ENCODE results near the gene SIRT2. TPM values are rescaled to one million over a fixed set of nuclear protein-coding genes. Genes with fewer than 3 reads are reported as not detected.

SIRT2 gene
- polyA plus RNA-seq, 1 donor (not counting 4 experiments of a cell fraction or from before 2014, with no cell fraction given) = 46.6 TPM

DNA sequence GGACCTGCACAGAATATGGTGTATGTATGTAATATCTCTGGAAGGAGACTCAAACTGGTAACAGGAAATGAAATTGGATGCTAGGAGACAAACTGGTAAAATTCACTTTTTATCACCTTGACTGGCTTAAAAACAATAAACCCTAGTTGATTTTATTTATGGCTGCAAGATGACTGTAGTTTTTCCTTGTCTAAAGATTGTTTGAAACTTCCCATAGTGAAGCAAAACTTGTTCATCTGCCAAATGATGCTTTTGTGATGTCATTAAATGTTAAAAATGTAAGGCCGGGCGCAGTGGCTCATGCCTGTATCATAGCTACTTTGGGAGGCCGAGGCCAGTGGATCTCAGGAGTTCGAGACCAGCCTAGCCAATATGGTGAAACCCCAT lies 65.3 kb downstream of the SIRT2 start:
- no peak for DNase-seq (ENCODE audit: low read depth, low spot score)
- H3K27me3 ChIP-seq (ENCODE audit: control insufficient read depth, extremely low read depth, insufficient read depth, low read length) = no peaks in the 10 kb centered on the region
- H4K20me1 ChIP-seq (ENCODE audit: control insufficient read depth, extremely low read depth, insufficient read depth, low read length) = peaks cover 6% of the 10 kb centered on the region
- H3K4me3 ChIP-seq (ENCODE audit: control insufficient read depth in 2 of 3, extremely low read depth in 1 of 3, insufficient read depth in 2 of 3, low read depth in 1 of 3, low read length in 3 of 3) = no peak overlapping the region
- no peak overlapping the region for H2AFZ ChIP-seq (ENCODE audit: control insufficient read depth, low read length)
- H3K4me2 ChIP-seq (ENCODE audit: control insufficient read depth, extremely low read depth, insufficient read depth, low read depth, low read length) = no peak overlapping the region
- no peak for FAIRE-seq
- H3K36me3 ChIP-seq (ENCODE audit: control insufficient read depth in 2 of 2, extremely low read depth in 1 of 2, insufficient read depth in 2 of 2, low read length in 2 of 2) = peaks cover 16 to 18% of the 10 kb centered on the region in 2 experiments
- H3K27ac ChIP-seq (ENCODE audit: control insufficient read depth, insufficient read depth, low read length) = no peak overlapping the region
- H3K9ac ChIP-seq (ENCODE audit: control insufficient read depth, extremely low read depth, insufficient read depth, low read length) = no peak overlapping the region
- no peaks in the 10 kb centered on the region for H3K9me3 ChIP-seq (ENCODE audit: control insufficient read depth, low read depth, low read length)
- peaks cover 50% of the 10 kb centered on the region for H3K4me1 ChIP-seq (ENCODE audit: control insufficient read depth, extremely low read depth, insufficient read depth, low read length)
- TF ChIP-seq, protein P1, sequence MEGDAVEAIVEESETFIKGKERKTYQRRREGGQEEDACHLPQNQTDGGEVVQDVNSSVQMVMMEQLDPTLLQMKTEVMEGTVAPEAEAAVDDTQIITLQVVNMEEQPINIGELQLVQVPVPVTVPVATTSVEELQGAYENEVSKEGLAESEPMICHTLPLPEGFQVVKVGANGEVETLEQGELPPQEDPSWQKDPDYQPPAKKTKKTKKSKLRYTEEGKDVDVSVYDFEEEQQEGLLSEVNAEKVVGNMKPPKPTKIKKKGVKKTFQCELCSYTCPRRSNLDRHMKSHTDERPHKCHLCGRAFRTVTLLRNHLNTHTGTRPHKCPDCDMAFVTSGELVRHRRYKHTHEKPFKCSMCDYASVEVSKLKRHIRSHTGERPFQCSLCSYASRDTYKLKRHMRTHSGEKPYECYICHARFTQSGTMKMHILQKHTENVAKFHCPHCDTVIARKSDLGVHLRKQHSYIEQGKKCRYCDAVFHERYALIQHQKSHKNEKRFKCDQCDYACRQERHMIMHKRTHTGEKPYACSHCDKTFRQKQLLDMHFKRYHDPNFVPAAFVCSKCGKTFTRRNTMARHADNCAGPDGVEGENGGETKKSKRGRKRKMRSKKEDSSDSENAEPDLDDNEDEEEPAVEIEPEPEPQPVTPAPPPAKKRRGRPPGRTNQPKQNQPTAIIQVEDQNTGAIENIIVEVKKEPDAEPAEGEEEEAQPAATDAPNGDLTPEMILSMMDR (optimal IDR thresholded peaks at IDR 0.05 in 1 of 3, IDR thresholded peaks at IDR 0.05 in 1 of 3, conservative IDR thresholded peaks at IDR 0.05 in 1 of 3; ENCODE audit: extremely low read depth in 1 of 3, insufficient read depth in 2 of 3, low read length in 3 of 3) = no peak
- no peak for TF ChIP-seq EZH2 (IDR thresholded peaks at IDR 0.05; ENCODE audit: low read length)
- peaks cover 5% of the 10 kb centered on the region for H3K9me1 ChIP-seq (ENCODE audit: control insufficient read depth, extremely low read depth, insufficient read depth, low read length)
- dilution Hi-C loops (cut with MboI; ENCODE audit: extremely low pct_ligation_motif_present, low sequenced_read_pairs) = no loop called here
- H3K79me2 ChIP-seq (ENCODE audit: control insufficient read depth, insufficient read depth, low read length) = no peaks in the 10 kb centered on the region

DNA sequence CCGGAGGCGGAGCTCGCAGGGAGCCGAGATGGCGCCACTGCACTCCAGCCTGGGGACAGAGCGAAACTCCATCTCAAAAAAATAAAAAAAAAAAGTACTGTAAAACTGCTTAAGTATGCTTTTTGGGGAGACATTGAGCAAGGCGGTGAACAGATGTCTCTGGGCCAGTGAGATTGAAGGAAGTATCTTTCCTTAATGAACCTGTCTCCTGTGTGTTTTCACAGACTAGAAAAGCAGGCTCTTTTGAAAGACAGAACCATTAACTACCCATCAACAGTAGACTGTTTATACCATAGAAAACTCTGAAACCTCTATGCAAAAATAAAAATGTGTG lies 66.4 kb downstream of the SIRT2 start:
- FAIRE-seq = no peak
- no peak overlapping the region for H3K27ac ChIP-seq (ENCODE audit: control insufficient read depth, insufficient read depth, low read length)
- peaks cover 5% of the 10 kb centered on the region for H3K9me1 ChIP-seq (ENCODE audit: control insufficient read depth, extremely low read depth, insufficient read depth, low read length)
- dilution Hi-C loops (cut with MboI; ENCODE audit: extremely low pct_ligation_motif_present, low sequenced_read_pairs) = no loop called here
- H4K20me1 ChIP-seq (ENCODE audit: control insufficient read depth, extremely low read depth, insufficient read depth, low read length) = peaks cover 6% of the 10 kb centered on the region
- H2AFZ ChIP-seq (ENCODE audit: control insufficient read depth, low read length) = no peak overlapping the region
- peaks cover 41% of the 10 kb centered on the region for H3K4me1 ChIP-seq (ENCODE audit: control insufficient read depth, extremely low read depth, insufficient read depth, low read length)
- DNase-seq (ENCODE audit: low read depth, low spot score) = no peak
- H3K36me3 ChIP-seq (ENCODE audit: control insufficient read depth in 2 of 2, extremely low read depth in 1 of 2, insufficient read depth in 2 of 2, low read length in 2 of 2) = peaks cover 11 to 13% of the 10 kb centered on the region in 2 experiments
- no peak overlapping the region for H3K4me2 ChIP-seq (ENCODE audit: control insufficient read depth, extremely low read depth, insufficient read depth, low read depth, low read length)
- no peaks in the 10 kb centered on the region for H3K27me3 ChIP-seq (ENCODE audit: control insufficient read depth, extremely low read depth, insufficient read depth, low read length)
- H3K79me2 ChIP-seq (ENCODE audit: control insufficient read depth, insufficient read depth, low read length) = no peaks in the 10 kb centered on the region
- no peak overlapping the region for H3K4me3 ChIP-seq (ENCODE audit: control insufficient read depth in 2 of 3, extremely low read depth in 1 of 3, insufficient read depth in 2 of 3, low read depth in 1 of 3, low read length in 3 of 3)
- TF ChIP-seq, protein P1 (optimal IDR thresholded peaks at IDR 0.05 in 1 of 3, IDR thresholded peaks at IDR 0.05 in 1 of 3, conservative IDR thresholded peaks at IDR 0.05 in 1 of 3; ENCODE audit: extremely low read depth in 1 of 3, insufficient read depth in 2 of 3, low read length in 3 of 3) = no peak
- no peak for TF ChIP-seq EZH2 (IDR thresholded peaks at IDR 0.05; ENCODE audit: low read length)
- H3K9ac ChIP-seq (ENCODE audit: control insufficient read depth, extremely low read depth, insufficient read depth, low read length) = no peak overlapping the region
- H3K9me3 ChIP-seq (ENCODE audit: control insufficient read depth, low read depth, low read length) = no peaks in the 10 kb centered on the region
